Activated T-cell treated with anti-CD3 and anti-CD28 coated beads for 24 hours (primary cell): Measurements from ENCODE around the gene ZNF574.

ENCODE experiments used
- DNase-seq: peaks from one replicate; pipeline ENCODE4 v3.0.0-alpha.2; 2020; ENCODE audit warnings: low read depth

The ZNF574 gene

GRCh38 chr19:42129399-42130253 is 53.7 kb downstream of the ZNF574 start:
- DNase-seq = no peak

- no peak for DNase-seq
These were observed 54.2 kb downstream of the ZNF574 start for GRCh38 chr19:42130254-42130573.
